ENCODE results near the gene ANXA2. TPM values are rescaled to one million over a fixed set of nuclear protein-coding genes. Genes with fewer than 3 reads are reported as not detected.

ANXA2 gene
- total RNA-seq, 5 donors from 2014 or later (not counting 1 experiment from before 2014, with no cell fraction given), result 59.4 to 223 (median 159) TPM

DNA sequence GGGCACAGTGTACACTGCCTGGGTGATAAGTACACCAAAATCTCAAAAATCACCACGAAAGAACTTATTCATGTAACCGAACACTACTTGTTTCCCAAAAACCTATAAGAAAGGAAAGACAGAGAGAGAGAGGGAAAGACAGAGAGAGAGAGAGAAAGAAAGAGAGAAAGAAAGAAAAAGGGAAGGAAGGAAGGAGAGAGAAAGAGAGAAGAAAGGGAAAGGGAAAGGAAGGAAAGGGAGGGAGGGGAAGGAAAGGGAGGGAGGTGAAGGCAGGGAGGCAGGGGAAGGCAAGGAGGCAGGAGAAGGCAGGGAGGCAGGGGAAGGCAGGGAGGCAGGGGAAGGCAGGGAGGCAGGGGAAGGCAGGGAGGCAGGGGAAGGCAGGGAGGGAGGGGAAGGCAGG is 48.2 kb downstream of the ANXA2 start:
- no peaks in the 10 kb centered on the region for H3K9me3 ChIP-seq
- peaks cover 0 to 74% of the 10 kb centered on the region in 2 donors for H3K36me3 ChIP-seq (ENCODE audit: control insufficient read depth in 2 of 2, extremely low read depth in 1 of 2, insufficient read depth in 1 of 2, low read length in 1 of 2)
- peak overlapping the region in 1 of 2 donors; percentile 59 for H3K27ac Mint-ChIP-seq
- no peak for DNase-seq
- no peak overlapping the region for H3K27ac ChIP-seq (ENCODE audit: low read length)
- H3K4me3 Mint-ChIP-seq, result no peak overlapping the region
- no peaks in the 10 kb centered on the region for H3K27me3 ChIP-seq (replicated peaks in 1 of 2; ENCODE audit: control insufficient read depth in 2 of 2, extremely low read depth in 1 of 2, insufficient read depth in 2 of 2, low read length in 1 of 2)
- peaks cover 84% of the 10 kb centered on the region for H3K36me3 Mint-ChIP-seq
- ChIA-PET CTCF (no interaction called here), POLR2A (no interaction called here)
- peaks cover 0 to 2% (median 0%) of the 10 kb centered on the region in 3 donors for H3K4me1 Mint-ChIP-seq
- H3K9me3 Mint-ChIP-seq, result no peaks in the 10 kb centered on the region
- H3K4me3 ChIP-seq (ENCODE audit: control insufficient read depth in 1 of 2, extremely low read depth in 1 of 2, low read length in 1 of 2), result no peak overlapping the region
- no CpG with 5 or more reads among the region's 2 CpGs for WGBS (ENCODE audit: insufficient coverage)
- ATAC-seq (replicated peaks in 1 of 4), result no peak
- H3K4me1 ChIP-seq (ENCODE audit: control insufficient read depth in 1 of 2, extremely low read depth in 1 of 2, insufficient read depth in 2 of 2, low read length in 2 of 2), result no peaks in the 10 kb centered on the region
- H3K27me3 Mint-ChIP-seq, result no peaks in the 10 kb centered on the region

DNA sequence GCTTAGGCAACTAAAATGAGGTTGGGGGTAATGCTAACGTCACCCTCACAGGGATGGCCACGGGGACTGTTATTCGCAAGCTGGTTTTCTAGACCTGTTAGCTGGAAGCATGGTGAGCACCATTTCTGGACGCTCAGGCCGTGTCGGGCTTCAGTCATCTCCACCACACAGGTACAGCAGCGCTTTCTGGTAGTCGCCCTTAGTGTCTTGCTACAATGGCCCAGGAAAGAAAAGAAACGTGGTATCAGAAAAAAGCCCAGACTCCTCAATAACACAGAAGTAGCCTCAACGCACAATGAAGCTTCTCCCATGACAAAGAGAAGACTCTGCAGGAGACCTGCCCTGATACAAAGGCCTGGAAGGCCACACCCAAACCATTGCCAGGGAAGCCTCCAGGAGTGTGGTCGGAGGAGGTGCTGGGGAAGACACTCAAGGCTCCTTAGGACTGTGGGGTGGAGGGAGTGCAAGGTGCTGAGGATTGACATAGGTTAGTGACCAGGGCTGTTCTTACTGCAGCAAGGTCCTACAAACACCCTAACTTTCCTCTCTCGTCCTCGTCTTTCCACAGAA is 50.2 kb downstream of the ANXA2 start:
- Histone ChIP-seq H3K27ac (ENCODE audit: low read length) (no peak overlapping the region), H3K27me3 (replicated peaks in 1 of 2; ENCODE audit: control insufficient read depth in 2 of 2, extremely low read depth in 1 of 2, insufficient read depth in 2 of 2, low read length in 1 of 2) (no peaks in the 10 kb centered on the region), H3K4me3 (ENCODE audit: control insufficient read depth in 1 of 2, extremely low read depth in 1 of 2, low read length in 1 of 2) (no peak overlapping the region), H3K9me3 (no peaks in the 10 kb centered on the region), H3K4me1 (ENCODE audit: control insufficient read depth in 1 of 2, extremely low read depth in 1 of 2, insufficient read depth in 2 of 2, low read length in 2 of 2) (no peaks in the 10 kb centered on the region), H3K36me3 (ENCODE audit: control insufficient read depth in 2 of 2, extremely low read depth in 1 of 2, insufficient read depth in 1 of 2, low read length in 1 of 2) (peaks cover 0 to 55% of the 10 kb centered on the region in 2 donors)
- 95% methylated on average over 7 of the region's 13 CpGs for WGBS (ENCODE audit: insufficient coverage)
- H3K9me3 Mint-ChIP-seq, result no peaks in the 10 kb centered on the region
- peaks cover 65% of the 10 kb centered on the region for H3K36me3 Mint-ChIP-seq
- ChIA-PET CTCF (no interaction called here), POLR2A (no interaction called here)
- no peak overlapping the region for H3K4me3 Mint-ChIP-seq
- peaks cover 0 to 2% of the 10 kb centered on the region in 2 donors for H3K27me3 Mint-ChIP-seq
- H3K4me1 Mint-ChIP-seq, result peaks cover 0 to 5% (median 2%) of the 10 kb centered on the region in 3 donors
- no peak for DNase-seq
- no peak for ATAC-seq (replicated peaks in 1 of 4)
- no peak overlapping the region for H3K27ac Mint-ChIP-seq

DNA sequence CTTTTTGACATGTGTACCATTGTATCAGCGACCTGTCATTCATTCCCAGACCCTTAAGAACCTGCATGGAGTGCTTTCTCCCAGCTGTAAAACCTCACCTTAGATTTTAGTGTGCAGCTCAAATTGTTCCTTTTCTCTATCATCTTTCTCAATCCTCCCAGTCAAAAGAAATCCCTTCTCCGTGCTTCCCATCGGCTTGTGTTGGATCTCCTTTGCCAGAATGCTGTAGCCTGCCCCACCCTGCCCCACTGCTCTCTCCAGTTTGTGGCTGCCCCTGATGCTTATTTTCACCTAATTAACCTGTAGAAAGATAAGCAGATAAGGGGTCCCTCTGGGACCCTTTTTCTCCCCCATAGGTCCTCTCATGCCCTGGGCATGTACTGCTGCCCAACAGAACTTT is 51.1 kb downstream of the ANXA2 start:
- ChIA-PET POLR2A (no interaction called here), CTCF (no interaction called here)
- no peak overlapping the region for H3K27ac Mint-ChIP-seq
- Histone ChIP-seq H3K36me3 (ENCODE audit: control insufficient read depth in 2 of 2, extremely low read depth in 1 of 2, insufficient read depth in 1 of 2, low read length in 1 of 2) (peaks cover 0 to 46% of the 10 kb centered on the region in 2 donors), H3K4me3 (ENCODE audit: control insufficient read depth in 1 of 2, extremely low read depth in 1 of 2, low read length in 1 of 2) (no peak overlapping the region), H3K4me1 (ENCODE audit: control insufficient read depth in 1 of 2, extremely low read depth in 1 of 2, insufficient read depth in 2 of 2, low read length in 2 of 2) (no peaks in the 10 kb centered on the region), H3K27ac (ENCODE audit: low read length) (no peak overlapping the region), H3K9me3 (no peaks in the 10 kb centered on the region), H3K27me3 (replicated peaks in 1 of 2; ENCODE audit: control insufficient read depth in 2 of 2, extremely low read depth in 1 of 2, insufficient read depth in 2 of 2, low read length in 1 of 2) (no peaks in the 10 kb centered on the region)
- DNase-seq, result no peak
- 86% methylated on average over 1 of the region's 3 CpGs for WGBS (ENCODE audit: insufficient coverage)
- no peaks in the 10 kb centered on the region for H3K9me3 Mint-ChIP-seq
- H3K4me1 Mint-ChIP-seq, result peaks cover 0 to 5% (median 2%) of the 10 kb centered on the region in 3 donors
- peaks cover 0 to 3% of the 10 kb centered on the region in 2 donors for H3K27me3 Mint-ChIP-seq
- no peak for ATAC-seq (replicated peaks in 1 of 4)
- peaks cover 57% of the 10 kb centered on the region for H3K36me3 Mint-ChIP-seq
- H3K4me3 Mint-ChIP-seq, result no peak overlapping the region

DNA sequence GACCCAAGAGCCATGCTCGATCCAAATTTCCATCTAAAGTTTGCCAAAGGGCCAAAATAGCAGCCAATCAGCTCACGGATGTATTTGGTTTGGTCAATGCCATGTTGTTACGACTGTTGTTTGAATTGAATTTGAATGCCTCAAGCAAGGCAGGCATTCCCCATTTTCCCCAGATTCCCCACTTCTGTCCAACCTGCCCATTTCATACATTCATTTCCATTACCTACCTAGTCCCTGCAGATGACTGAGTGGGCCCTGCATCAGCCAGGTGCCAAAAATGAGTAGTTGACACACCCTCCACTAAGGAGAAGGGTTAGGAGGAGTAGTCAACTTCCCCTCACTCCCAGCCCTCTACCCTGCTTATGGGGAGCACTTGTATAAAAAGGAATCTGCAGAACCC is 51.7 kb downstream of the ANXA2 start:
- CTCF ChIA-PET, result no interaction called here
- ATAC-seq (replicated peaks in 1 of 4) (no peak), DNase-seq (no peak)
- POLR2A ChIA-PET, result no interaction called here
- no CpG with 5 or more reads among the region's 3 CpGs for WGBS (ENCODE audit: insufficient coverage)
- no peaks in the 10 kb centered on the region for H3K4me1 ChIP-seq (ENCODE audit: control insufficient read depth in 1 of 2, extremely low read depth in 1 of 2, insufficient read depth in 2 of 2, low read length in 2 of 2)
- H3K4me3 Mint-ChIP-seq, result no peak overlapping the region
- no peak overlapping the region for H3K27ac ChIP-seq (ENCODE audit: low read length)
- H3K36me3 ChIP-seq (ENCODE audit: control insufficient read depth in 2 of 2, extremely low read depth in 1 of 2, insufficient read depth in 1 of 2, low read length in 1 of 2), result peaks cover 0 to 40% of the 10 kb centered on the region in 2 donors
- H3K36me3 Mint-ChIP-seq, result peaks cover 51% of the 10 kb centered on the region
- H3K27ac Mint-ChIP-seq, result no peak overlapping the region
- no peaks in the 10 kb centered on the region for H3K9me3 Mint-ChIP-seq
- H3K27me3 ChIP-seq (replicated peaks in 1 of 2; ENCODE audit: control insufficient read depth in 2 of 2, extremely low read depth in 1 of 2, insufficient read depth in 2 of 2, low read length in 1 of 2), result no peaks in the 10 kb centered on the region
- H3K4me1 Mint-ChIP-seq, result peaks cover 0 to 5% (median 2%) of the 10 kb centered on the region in 3 donors
- no peaks in the 10 kb centered on the region for H3K9me3 ChIP-seq
- no peak overlapping the region for H3K4me3 ChIP-seq (ENCODE audit: control insufficient read depth in 1 of 2, extremely low read depth in 1 of 2, low read length in 1 of 2)
- H3K27me3 Mint-ChIP-seq, result peaks cover 0 to 3% of the 10 kb centered on the region in 2 donors

DNA sequence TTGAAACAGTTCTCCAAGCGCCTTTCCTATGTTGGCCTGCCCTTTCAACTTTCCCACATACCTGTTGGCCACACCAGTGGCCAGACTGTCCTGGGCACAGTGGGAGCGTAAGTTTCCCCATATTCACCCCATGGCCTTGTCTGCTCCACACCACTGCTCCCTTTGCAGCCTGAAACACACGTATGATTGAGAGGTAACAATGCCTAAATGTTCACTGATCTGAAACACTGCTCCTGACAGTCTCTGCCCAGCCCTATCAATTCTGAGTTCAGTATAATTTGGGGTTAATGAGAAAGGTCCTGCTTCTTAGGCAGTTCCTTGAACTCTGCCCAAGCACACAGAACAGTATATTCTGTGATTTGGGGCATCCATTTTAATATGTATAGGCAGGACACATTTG is 52.2 kb downstream of the ANXA2 start:
- ChIA-PET CTCF (no interaction called here), POLR2A (no interaction called here)
- H3K4me1 ChIP-seq (ENCODE audit: control insufficient read depth in 1 of 2, extremely low read depth in 1 of 2, insufficient read depth in 2 of 2, low read length in 2 of 2), result no peaks in the 10 kb centered on the region
- no peak overlapping the region for H3K4me3 ChIP-seq (ENCODE audit: control insufficient read depth in 1 of 2, extremely low read depth in 1 of 2, low read length in 1 of 2)
- H3K9me3 Mint-ChIP-seq, result no peaks in the 10 kb centered on the region
- H3K36me3 Mint-ChIP-seq, result peaks cover 46% of the 10 kb centered on the region
- no peak overlapping the region for H3K4me3 Mint-ChIP-seq
- no peak for ATAC-seq (replicated peaks in 1 of 4)
- no peak for DNase-seq
- H3K36me3 ChIP-seq (ENCODE audit: control insufficient read depth in 2 of 2, extremely low read depth in 1 of 2, insufficient read depth in 1 of 2, low read length in 1 of 2), result peaks cover 0 to 35% of the 10 kb centered on the region in 2 donors
- WGBS (ENCODE audit: insufficient coverage), result 94% methylated on average over 3 of the region's 3 CpGs
- H3K27ac ChIP-seq (ENCODE audit: low read length), result no peak overlapping the region
- H3K27me3 Mint-ChIP-seq, result peaks cover 0 to 3% of the 10 kb centered on the region in 2 donors
- H3K4me1 Mint-ChIP-seq, result peaks cover 0 to 5% (median 2%) of the 10 kb centered on the region in 3 donors
- H3K9me3 ChIP-seq, result no peaks in the 10 kb centered on the region
- peaks cover 0 to 1% of the 10 kb centered on the region in 2 experiments for H3K27me3 ChIP-seq (replicated peaks in 1 of 2; ENCODE audit: control insufficient read depth in 2 of 2, extremely low read depth in 1 of 2, insufficient read depth in 2 of 2, low read length in 1 of 2)
- no peak overlapping the region for H3K27ac Mint-ChIP-seq

DNA sequence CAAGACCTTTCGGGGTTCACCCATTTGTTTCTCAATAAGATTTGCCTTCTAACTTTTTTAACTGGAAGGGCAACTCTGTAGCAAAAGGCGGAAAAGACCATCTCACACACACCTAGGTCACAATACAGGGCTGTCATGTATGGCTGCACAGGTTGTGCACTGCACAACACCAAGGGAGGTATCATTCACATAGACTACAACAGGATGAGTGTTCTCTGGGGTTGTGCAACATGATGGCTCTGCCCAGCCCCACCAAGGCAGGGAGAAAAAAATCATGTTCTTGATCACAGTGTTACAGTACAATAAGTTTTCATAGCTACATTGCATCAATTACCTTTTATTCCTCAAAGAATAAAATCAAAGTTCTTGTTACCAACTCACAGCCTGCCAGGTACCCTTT is 52.8 kb downstream of the ANXA2 start:
- CTCF ChIA-PET, result no interaction called here
- Mint-ChIP-seq H3K27ac (no peak overlapping the region), H3K36me3 (peaks cover 42% of the 10 kb centered on the region), H3K4me3 (no peak overlapping the region), H3K4me1 (peaks cover 0 to 5% (median 2%) of the 10 kb centered on the region in 3 donors), H3K27me3 (peaks cover 0 to 7% of the 10 kb centered on the region in 2 donors), H3K9me3 (no peaks in the 10 kb centered on the region)
- H3K36me3 ChIP-seq (ENCODE audit: control insufficient read depth in 2 of 2, extremely low read depth in 1 of 2, insufficient read depth in 1 of 2, low read length in 1 of 2), result peaks cover 0 to 30% of the 10 kb centered on the region in 2 donors
- no peak for DNase-seq
- H3K27ac ChIP-seq (ENCODE audit: low read length), result no peak overlapping the region
- no peak for ATAC-seq (replicated peaks in 1 of 4)
- POLR2A ChIA-PET, result interaction anchor here in 1 of 2 donors (0.8 kb wide), 1 partner anchor 292 kb away, joined by 3 read pairs; no protein-coding TSS in a partner anchor
- no peaks in the 10 kb centered on the region for H3K9me3 ChIP-seq
- H3K27me3 ChIP-seq (replicated peaks in 1 of 2; ENCODE audit: control insufficient read depth in 2 of 2, extremely low read depth in 1 of 2, insufficient read depth in 2 of 2, low read length in 1 of 2), result peaks cover 0 to 3% of the 10 kb centered on the region in 2 experiments
- no peak overlapping the region for H3K4me3 ChIP-seq (ENCODE audit: control insufficient read depth in 1 of 2, extremely low read depth in 1 of 2, low read length in 1 of 2)
- no peaks in the 10 kb centered on the region for H3K4me1 ChIP-seq (ENCODE audit: control insufficient read depth in 1 of 2, extremely low read depth in 1 of 2, insufficient read depth in 2 of 2, low read length in 2 of 2)
- 100% methylated on average over 1 of the region's 2 CpGs for WGBS (ENCODE audit: insufficient coverage)
